Mononuclear cell (primary cell): ENCODE results near the gene SVOP. TPM values are rescaled to one million over a fixed set of nuclear protein-coding genes. Genes with fewer than 3 reads are reported as not detected.

ENCODE experiments used
- H3K27me3 ChIP-seq: 2 replicates; pipeline ENCODE4 v1.6.0; 2011; ENCODE audit warnings: low read length, control low read depth; ENCODE audit not compliant: insufficient read depth
- H3K4me1 ChIP-seq: 2 replicates; pipeline ENCODE4 v1.5.1; 2011; ENCODE audit warnings: mild to moderate bottlenecking, low read length, control low read depth; ENCODE audit not compliant: insufficient read depth
- H3K4me3 ChIP-seq: 2 replicates; pipeline ENCODE4 v1.5.1; 2011; ENCODE audit warnings: mild to moderate bottlenecking, low read length, moderate library complexity
- H3K9me3 ChIP-seq: 2 replicates; pipeline ENCODE4 v1.5.1; 2011; ENCODE audit warnings: low read depth, mild to moderate bottlenecking, control low read depth, low read length
- total RNA-seq: library from RNA; depleted of rRNA; stranded (reverse); fragments of >200 nt; gene quantifications from one replicate; pipeline ENCODE4 v1.2.3, GENCODE V29; 2012

SVOP gene
- total RNA-seq, 1 donor = not detected

GRCh38 chr12:108911915-108912314, 109.0 kb downstream of the SVOP start:
- no peaks in the 10 kb centered on the region for H3K9me3 ChIP-seq
- peaks cover 33% of the 10 kb centered on the region for H3K4me1 ChIP-seq
- H3K4me3 ChIP-seq = no peak overlapping the region
- H3K27me3 ChIP-seq = no peaks in the 10 kb centered on the region

DNA sequence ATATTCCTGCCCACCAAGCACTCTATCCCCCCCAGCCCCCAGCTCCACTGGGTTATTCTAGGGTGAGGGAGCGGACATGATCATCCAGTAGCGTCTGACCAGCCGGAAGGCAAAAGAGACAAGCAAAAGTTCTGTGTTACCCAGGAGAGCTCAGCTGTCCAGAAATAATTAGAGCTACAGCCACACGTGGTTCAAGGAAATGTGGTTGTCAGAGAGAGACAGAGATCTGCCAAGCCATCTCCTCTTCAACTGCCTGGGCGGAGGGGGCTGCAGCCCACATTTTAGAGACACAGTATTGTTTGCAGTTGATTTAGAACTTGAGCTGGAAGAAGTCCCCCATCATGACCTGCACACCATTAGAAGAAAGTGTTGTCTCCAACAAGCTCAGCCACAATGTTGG, 110.5 kb downstream of the SVOP start:
- Histone ChIP-seq H3K9me3 (no peaks in the 10 kb centered on the region), H3K27me3 (no peaks in the 10 kb centered on the region), H3K4me3 (no peak overlapping the region), H3K4me1 (peaks cover 46% of the 10 kb centered on the region)

DNA sequence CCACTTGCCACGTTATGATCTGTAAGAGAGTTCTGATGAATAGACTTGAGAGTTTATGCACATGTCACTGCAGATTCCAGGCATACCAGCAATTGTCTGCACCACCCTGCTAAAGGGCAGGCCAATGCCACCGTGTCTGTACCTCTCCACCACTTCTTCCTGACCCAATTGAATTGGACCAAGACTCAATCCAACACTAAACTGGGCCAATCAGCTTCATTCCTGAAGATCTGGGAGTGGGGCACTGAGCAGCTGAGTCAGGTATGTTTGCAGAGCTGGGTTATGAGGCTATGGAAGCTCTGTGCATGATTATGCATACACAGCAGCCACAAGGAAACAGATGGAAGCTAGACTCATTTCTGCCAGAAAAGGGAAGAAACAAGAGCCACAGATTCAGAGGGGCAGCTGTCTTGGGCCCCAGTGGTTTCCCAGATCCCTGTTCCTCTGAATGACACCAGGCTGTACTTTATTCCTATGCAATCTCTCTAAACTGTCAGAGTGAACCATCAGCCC, 113.0 kb downstream of the SVOP start:
- Histone ChIP-seq H3K9me3 (no peaks in the 10 kb centered on the region), H3K4me1 (peaks cover 56% of the 10 kb centered on the region), H3K4me3 (no peak overlapping the region), H3K27me3 (no peaks in the 10 kb centered on the region)

- Histone ChIP-seq H3K4me1 (peaks cover 58% of the 10 kb centered on the region), H3K9me3 (no peaks in the 10 kb centered on the region), H3K4me3 (no peak overlapping the region), H3K27me3 (no peaks in the 10 kb centered on the region)
Measured at GRCh38 chr12:108906971-108907370, 113.9 kb downstream of the SVOP start.

DNA sequence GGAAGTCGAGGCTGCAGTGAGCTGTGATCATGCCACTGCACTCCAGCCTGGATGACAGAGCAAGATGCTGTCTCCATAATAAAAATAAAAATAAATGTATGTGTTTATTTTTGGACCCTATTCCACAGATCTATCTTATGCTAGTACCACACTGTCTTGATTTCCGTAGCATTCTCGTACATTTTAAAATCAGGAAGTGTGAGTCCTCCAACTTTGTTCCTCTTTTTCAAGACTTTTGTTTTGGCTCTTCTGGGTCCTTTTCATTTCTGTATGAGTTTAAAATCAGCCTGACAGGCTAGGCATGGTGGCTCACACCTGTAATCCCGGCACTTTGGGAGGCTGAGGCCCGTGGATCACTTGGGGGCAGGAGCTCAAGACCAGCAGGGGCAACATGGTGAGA, 115.1 kb downstream of the SVOP start:
- no peaks in the 10 kb centered on the region for H3K9me3 ChIP-seq
- no peaks in the 10 kb centered on the region for H3K27me3 ChIP-seq
- H3K4me3 ChIP-seq = no peak overlapping the region
- peaks cover 58% of the 10 kb centered on the region for H3K4me1 ChIP-seq

DNA sequence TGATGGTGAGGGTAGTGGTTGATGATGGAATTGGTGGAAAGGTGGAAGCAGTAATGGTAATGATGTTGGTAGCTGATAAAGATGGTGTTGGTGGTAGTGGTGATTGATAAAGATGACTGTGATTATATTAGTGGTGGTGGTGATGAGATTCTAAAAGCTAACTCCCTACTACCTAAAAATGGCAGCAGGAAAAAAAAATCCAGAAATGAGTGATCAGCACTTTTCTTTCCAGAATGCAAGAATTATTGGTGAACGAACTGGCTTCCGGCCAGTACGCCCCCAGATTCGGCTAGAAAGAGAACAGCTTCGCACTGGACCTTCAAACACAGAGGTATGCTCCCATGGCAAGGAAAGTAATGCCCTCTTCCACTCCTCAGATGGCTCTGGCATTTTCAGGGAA, 121.7 kb downstream of the SVOP start:
- Histone ChIP-seq H3K27me3 (no peaks in the 10 kb centered on the region), H3K9me3 (no peaks in the 10 kb centered on the region), H3K4me1 (peaks cover 14% of the 10 kb centered on the region), H3K4me3 (no peak overlapping the region)

DNA sequence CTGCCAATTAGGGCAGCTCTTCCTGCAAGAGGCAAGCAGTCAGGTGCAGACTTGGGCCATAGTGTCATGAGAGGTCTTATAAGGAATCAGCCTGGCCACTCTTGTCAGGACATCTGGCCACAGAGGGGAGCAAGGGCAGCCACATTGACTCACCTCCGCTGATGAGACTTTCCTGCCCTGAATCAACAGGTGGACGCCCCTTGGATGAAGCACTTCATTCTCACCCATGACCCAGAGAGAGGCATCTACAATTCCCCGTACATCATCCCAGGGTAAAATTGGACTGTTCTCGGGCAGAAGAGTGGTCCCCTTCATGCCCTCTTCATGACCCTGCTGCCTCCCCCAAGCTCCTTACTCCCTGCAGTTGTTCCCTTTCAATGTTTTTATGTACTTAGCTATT, 124.1 kb downstream of the SVOP start:
- no peaks in the 10 kb centered on the region for H3K9me3 ChIP-seq
- peaks cover 1% of the 10 kb centered on the region for H3K4me1 ChIP-seq
- H3K27me3 ChIP-seq = no peaks in the 10 kb centered on the region
- H3K4me3 ChIP-seq = no peak overlapping the region

- H3K4me1 ChIP-seq = peaks cover 3% of the 10 kb centered on the region
- H3K27me3 ChIP-seq = no peaks in the 10 kb centered on the region
- H3K9me3 ChIP-seq = no peaks in the 10 kb centered on the region
- H3K4me3 ChIP-seq = no peak overlapping the region
Measured at GRCh38 chr12:108896336-108896735, 124.5 kb downstream of the SVOP start.

DNA sequence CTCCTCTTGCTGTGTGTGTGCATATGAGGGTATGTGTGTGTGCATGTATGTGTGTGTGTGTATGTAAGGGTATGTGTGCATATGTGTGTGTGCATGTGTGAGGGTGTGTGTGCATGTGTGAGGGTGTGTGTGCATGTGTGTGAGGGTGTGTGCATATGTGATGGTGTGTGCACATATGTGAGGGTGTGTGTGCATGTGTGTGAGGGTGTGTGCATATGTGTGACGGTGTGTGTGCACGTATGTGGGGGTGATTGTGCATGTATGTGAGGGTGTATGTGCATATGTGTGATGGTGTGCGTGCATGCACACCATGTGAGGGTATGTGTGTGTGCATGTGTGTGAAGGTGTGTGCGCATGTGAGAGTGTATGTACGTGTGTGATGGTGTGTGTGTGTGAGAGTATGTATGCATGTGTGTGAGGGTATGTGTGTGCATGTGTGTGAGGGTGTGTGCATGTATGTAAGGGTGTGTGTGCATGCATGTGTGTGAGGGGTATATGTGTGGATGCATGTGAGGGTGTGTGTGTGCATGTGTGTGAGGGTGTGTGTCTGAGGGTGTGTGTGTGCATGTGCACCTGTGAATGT, 125.6 kb downstream of the SVOP start:
- H3K4me3 ChIP-seq = no peak overlapping the region
- H3K9me3 ChIP-seq = no peaks in the 10 kb centered on the region
- H3K27me3 ChIP-seq = no peaks in the 10 kb centered on the region
- peaks cover 3% of the 10 kb centered on the region for H3K4me1 ChIP-seq

GRCh38 chr12:108890208-108890607, 130.7 kb downstream of the SVOP start:
- no peaks in the 10 kb centered on the region for H3K9me3 ChIP-seq
- H3K4me1 ChIP-seq = peaks cover 3% of the 10 kb centered on the region
- no peak overlapping the region for H3K4me3 ChIP-seq
- no peaks in the 10 kb centered on the region for H3K27me3 ChIP-seq

DNA sequence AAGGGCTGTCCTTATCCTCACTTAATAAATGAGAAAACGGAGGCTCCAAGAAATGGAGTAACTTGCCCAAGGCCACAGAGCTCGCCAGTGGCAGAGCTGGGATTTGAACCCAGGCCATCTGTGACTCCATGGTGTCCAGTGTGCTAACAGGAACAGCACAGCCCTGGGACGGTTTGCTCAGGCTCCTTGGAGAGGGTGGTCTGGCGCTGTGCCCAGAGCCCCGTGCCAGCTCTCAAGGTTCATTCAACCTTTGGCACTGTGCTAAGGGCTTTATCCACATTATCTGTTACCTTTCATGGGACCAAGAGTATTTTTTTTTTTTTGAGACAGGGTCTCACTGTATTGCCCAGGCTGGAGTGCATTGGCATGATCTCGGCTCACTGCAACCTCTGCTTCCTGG, 132.8 kb downstream of the SVOP start:
- peaks cover 7% of the 10 kb centered on the region for H3K4me1 ChIP-seq
- H3K9me3 ChIP-seq = no peaks in the 10 kb centered on the region
- no peak overlapping the region for H3K4me3 ChIP-seq

GRCh38 chr12:108886873-108887629, 133.8 kb downstream of the SVOP start:
- no peak overlapping the region for H3K4me3 ChIP-seq
- H3K4me1 ChIP-seq = peaks cover 7% of the 10 kb centered on the region
- no peaks in the 10 kb centered on the region for H3K27me3 ChIP-seq
- H3K9me3 ChIP-seq = no peaks in the 10 kb centered on the region

More for the DNA sequence above, 132.8 kb downstream of the SVOP start:
- H3K27me3 ChIP-seq = no peaks in the 10 kb centered on the region

DNA sequence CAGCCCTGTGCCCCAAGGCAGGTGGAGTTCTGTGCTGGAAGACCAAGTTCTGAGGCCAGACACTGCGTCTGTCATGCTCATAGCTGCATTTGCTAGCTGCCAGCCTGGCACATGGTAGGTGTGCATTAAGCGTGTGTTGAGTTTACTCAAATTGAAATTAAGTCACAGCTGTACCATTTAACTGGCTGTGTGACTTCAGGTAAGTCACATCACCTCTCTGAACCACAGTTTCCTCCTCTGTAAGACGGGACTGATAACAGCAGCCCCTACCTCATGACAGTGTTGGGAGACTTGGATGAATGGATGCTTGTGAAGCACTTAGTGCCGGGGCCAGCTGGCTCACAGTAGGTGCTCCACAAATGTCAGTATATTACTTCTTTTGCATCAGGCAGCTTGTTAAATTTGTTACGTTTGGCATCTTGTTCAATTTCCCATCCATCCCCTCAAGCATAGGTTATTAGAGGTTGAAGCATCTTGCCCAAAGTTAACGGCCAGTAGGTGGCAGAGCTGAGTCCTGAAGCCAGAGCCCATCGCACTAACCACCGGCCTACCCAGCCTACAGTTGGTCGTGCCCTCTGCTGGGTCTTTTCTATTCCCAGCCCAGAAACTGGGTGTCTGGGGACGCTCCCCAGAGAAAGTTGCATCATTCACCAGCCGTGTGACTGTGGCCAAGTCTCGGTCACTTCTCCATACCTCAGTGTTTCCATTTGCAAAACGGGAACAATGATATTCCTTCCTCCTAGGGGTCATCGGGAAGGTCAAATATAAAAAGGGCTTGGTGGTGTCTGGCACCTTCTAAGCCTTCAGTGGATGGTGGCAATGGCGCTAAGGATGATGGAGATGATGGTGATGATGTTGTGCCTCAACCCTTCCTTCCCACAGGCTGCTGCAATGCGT, 136.5 kb downstream of the SVOP start:
- H3K4me3 ChIP-seq = no peak overlapping the region
- H3K9me3 ChIP-seq = no peaks in the 10 kb centered on the region
- peaks cover 4% of the 10 kb centered on the region for H3K4me1 ChIP-seq
- H3K27me3 ChIP-seq = no peaks in the 10 kb centered on the region

DNA sequence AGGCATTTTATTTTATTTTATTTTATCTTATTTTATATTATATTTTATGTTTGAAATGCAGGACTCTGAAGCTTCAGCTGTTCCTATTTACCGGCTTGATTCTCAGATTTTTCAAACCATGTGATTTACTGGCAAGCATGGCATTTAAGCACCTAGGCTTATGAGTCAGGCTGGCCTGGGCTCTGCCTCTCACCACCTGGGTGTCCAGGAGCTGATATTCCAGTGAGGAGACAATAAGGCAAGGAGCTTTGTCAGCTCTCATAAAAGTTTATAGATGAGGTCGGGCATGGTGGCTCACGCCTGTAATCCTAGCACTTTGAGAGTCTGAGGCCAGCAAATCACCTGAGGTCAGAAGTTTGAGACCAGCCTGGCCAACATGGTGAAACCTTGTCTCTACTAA, 138.9 kb downstream of the SVOP start:
- Histone ChIP-seq H3K4me3 (no peak overlapping the region), H3K4me1 (peaks cover 4% of the 10 kb centered on the region), H3K27me3 (no peaks in the 10 kb centered on the region), H3K9me3 (no peaks in the 10 kb centered on the region)

GRCh38 chr12:108879615-108880254, 141.1 kb downstream of the SVOP start, which contains the start of gene DAO:
TSS of gene DAO (plus strand) at chr12:108880092. CDS start at chr12:108885007, 4,915 bp downstream.
- Histone ChIP-seq H3K27me3 (no peaks in the 10 kb centered on the region), H3K9me3 (no peaks in the 10 kb centered on the region), H3K4me3 (no peak within 1 kb of the TSS), H3K4me1 (peaks cover 4% of the 10 kb centered on the region)
